GM23338 (cell line): ENCODE measurements around the gene HDGFL2. TPM values are rescaled to one million over a fixed set of nuclear protein-coding genes. Genes with fewer than 3 reads are reported as not detected.

Experiments
- ATAC-seq: fragments of 200-7000 bp; cut with Tn5 transposase; 3 replicates; pipeline ENCODE4 v1.9.1; 2020
- DNase-seq: peaks from one replicate; pipeline ENCODE4 v3.0.0-alpha.2; 2015; ENCODE audit warnings: low spot score
- H2AFZ ChIP-seq: fragments of 200-600 bp; sonication (generic); 2 replicates; pipeline ENCODE4 v1.8.0; 2016; ENCODE audit warnings: antibody characterized with exemption, mild to moderate bottlenecking, moderate library complexity
- H3F3A ChIP-seq: fragments of 200-600 bp; sonication (generic); replicated peaks from 2 replicates; pipeline ENCODE4 v1.8.0; 2017; ENCODE audit warnings: antibody characterized with exemption, mixed run types, low read depth
- H3K27ac ChIP-seq: fragments of 200-600 bp; sonication (generic); 2 replicates; pipeline ENCODE4 v1.6.1; 2016; ENCODE audit warnings: low read depth
- H3K27me3 ChIP-seq: fragments of 200-600 bp; sonication (generic); 2 replicates; pipeline ENCODE4 v1.8.0; 2016; ENCODE audit warnings: mild to moderate bottlenecking, mixed run types, moderate library complexity; ENCODE audit not compliant: insufficient read depth
- H3K36me3 ChIP-seq: fragments of 200-600 bp; sonication (generic); 2 replicates; pipeline ENCODE4 v1.8.0; 2016; ENCODE audit warnings: mild to moderate bottlenecking; ENCODE audit not compliant: insufficient read depth
- H3K4me1 ChIP-seq: fragments of 200-600 bp; sonication (generic); 2 replicates; pipeline ENCODE4 v1.8.0; 2016; ENCODE audit warnings: mild to moderate bottlenecking, moderate library complexity; ENCODE audit not compliant: insufficient read depth
- H3K4me2 ChIP-seq: fragments of 200-600 bp; sonication (generic); 2 replicates; pipeline ENCODE4 v1.7.1; 2017; ENCODE audit warnings: mixed run types
- H3K4me3 ChIP-seq: fragments of 200-600 bp; sonication (generic); 2 replicates; pipeline ENCODE4 v1.6.1; 2016; ENCODE audit warnings: mixed run types
- H3K79me2 ChIP-seq: fragments of 200-600 bp; sonication (generic); replicated peaks from 2 replicates; pipeline ENCODE4 v1.8.0; 2017; ENCODE audit warnings: mild to moderate bottlenecking; ENCODE audit not compliant: insufficient read depth
- H3K9me2 ChIP-seq: fragments of 200-600 bp; sonication (generic); 2 replicates; pipeline ENCODE4 v1.8.0; 2017; ENCODE audit not compliant: insufficient read depth
- H4K20me1 ChIP-seq: fragments of 200-600 bp; sonication (generic); replicated peaks from 2 replicates; pipeline ENCODE4 v1.8.0; 2017; ENCODE audit warnings: mild to moderate bottlenecking; ENCODE audit not compliant: insufficient read depth
- H3K27ac Mint-ChIP-seq: 2 replicates; pipeline ENCODE4 v1.8.0; 2020; ENCODE audit warnings: inconsistent platforms, mild to moderate bottlenecking, moderate library complexity, mixed read lengths
- H3K27me3 Mint-ChIP-seq: 3 replicates; pipeline ENCODE4 v1.8.0; 2022; ENCODE audit warnings: low read depth, mild to moderate bottlenecking, moderate library complexity, mixed read lengths, inconsistent platforms; ENCODE audit not compliant: insufficient read depth, poor library complexity
- H3K36me3 Mint-ChIP-seq: 3 replicates; pipeline ENCODE4 v1.8.0; 2021; ENCODE audit warnings: low read depth, mild to moderate bottlenecking, inconsistent platforms, moderate library complexity, mixed read lengths
- H3K4me1 Mint-ChIP-seq: 3 replicates; pipeline ENCODE4 v1.8.0; 2020; ENCODE audit warnings: mild to moderate bottlenecking, inconsistent platforms, mixed read lengths
- H3K4me3 Mint-ChIP-seq: 3 replicates; pipeline ENCODE4 v1.8.0; 2021; ENCODE audit warnings: moderate library complexity, mild to moderate bottlenecking, inconsistent platforms, mixed read lengths
- H3K9me3 Mint-ChIP-seq: 3 replicates; pipeline ENCODE4 v1.8.0; 2020; ENCODE audit warnings: moderate library complexity, mild to moderate bottlenecking, inconsistent platforms, mixed read lengths
- CTCF ChIP-seq, 2 experiments: fragments of 200-600 bp in 1 of 2; sonication (generic) in 1 of 2; conservative IDR thresholded peaks; 2 replicates each; pipeline versions ENCODE4 v1.5.1 to v1.6.1; 2016 to 2017; ENCODE audit warnings: antibody characterized with exemption in 2 of 2, low read depth in 2 of 2, mild to moderate bottlenecking in 2 of 2, moderate library complexity in 1 of 2
- ETS1 ChIP-seq: IDR thresholded peaks from 2 replicates; pipeline ENCODE4 v1.6.1; 2016; ENCODE audit warnings: antibody characterized with exemption
- EZH2phosphoT487 ChIP-seq: fragments of 200-600 bp; sonication (generic); IDR thresholded peaks from one replicate; pipeline ENCODE4 v1.8.1; 2018; ENCODE audit warnings: antibody characterized with exemption; ENCODE audit not compliant: unreplicated experiment
- NANOG ChIP-seq: IDR thresholded peaks from 2 replicates; pipeline ENCODE4 v1.6.1; 2016; ENCODE audit warnings: antibody characterized with exemption, borderline replicate concordance
- POLR2AphosphoS5 ChIP-seq: IDR thresholded peaks from 2 replicates; pipeline ENCODE4 v1.6.1; 2016; ENCODE audit warnings: antibody characterized with exemption, low read depth
- STAT1 ChIP-seq: IDR thresholded peaks from one replicate; pipeline ENCODE4 v1.6.1; 2016; ENCODE audit warnings: antibody characterized with exemption; ENCODE audit not compliant: unreplicated experiment
- ZNF462 ChIP-seq: fragments of 250-450 bp; sonication (Bioruptor Pico); IDR thresholded peaks from 2 replicates; pipeline ENCODE4 v1.5.0; 2020; ENCODE audit warnings: mild to moderate bottlenecking, moderate library complexity
- polyA plus RNA-seq: library from polyadenylated mRNA; unstranded; fragments of >200 nt; fragmentation: Nextera tagmentation; extraction: Ambion mirVana; gene quantifications from 2 replicates; pipeline ENCODE4 v1.2.1, GENCODE V29; 2016
- total RNA-seq: library from RNA; depleted of rRNA; stranded (reverse); fragments of >200 nt; shearing (Covaris generic); gene quantifications from 2 replicates; pipeline ENCODE4 v1.2.3, GENCODE V29; 2014

HDGFL2 gene
- total and polyA plus RNA-seq, 2 experiments from 2014 or later = 64.8 to 113 TPM

GRCh38 chr19:4537953-4538600, 66.0 kb downstream of the HDGFL2 start (continued):
- TF ChIP-seq ZNF462 (CRISPR knock-in tag) = no peak

- no peak overlapping the region for H2AFZ ChIP-seq
- TF ChIP-seq ETS1 (no peak), EZH2phosphoT487 (no peak), POLR2AphosphoS5 (no peak), STAT1 (no peak), CTCF (conservative IDR thresholded peaks at IDR 0.05; ENCODE audit: low read depth in 2 of 2) (no peak), NANOG (no peak)
- H3K4me2 ChIP-seq = no peak overlapping the region
- no peak overlapping the region for H3K27ac ChIP-seq
- H3K36me3 ChIP-seq = no peaks in the 10 kb centered on the region
- peaks cover 6% of the 10 kb centered on the region; the same call in 1 of the 2 replicates for H3F3A ChIP-seq
- peaks cover 13% of the 10 kb centered on the region for H3K27me3 Mint-ChIP-seq
- peaks cover 14% of the 10 kb centered on the region for H3K27me3 ChIP-seq
- no peak for ATAC-seq
- H3K27ac Mint-ChIP-seq = no peak overlapping the region
- H3K4me1 Mint-ChIP-seq = peaks cover 10% of the 10 kb centered on the region
- no peaks in the 10 kb centered on the region; the same call in 1 of the 2 replicates for H3K4me1 ChIP-seq
- no peak for DNase-seq
- no peak overlapping the region for H3K4me3 ChIP-seq
- H4K20me1 ChIP-seq = no peaks in the 10 kb centered on the region
- no peaks in the 10 kb centered on the region for H3K36me3 Mint-ChIP-seq
- H3K9me2 ChIP-seq = no peaks in the 10 kb centered on the region
- H3K9me3 Mint-ChIP-seq = peaks cover 6% of the 10 kb centered on the region; the same call in 1 of the 3 replicates
- no peaks in the 10 kb centered on the region for H3K79me2 ChIP-seq
- H3K4me3 Mint-ChIP-seq = no peak overlapping the region
These were observed 66.5 kb downstream of the HDGFL2 start for GRCh38 chr19:4538601-4538954.
